ENCODE data around the gene NSD2.
A peak's percentile ranks its signal among the peaks of the same experiment; 100 is the strongest.

Gene NSD2
- 78.9 to 107 (median 83.9) reads per million in 3 donors for total RNA-seq

GRCh38 chr4:1870578-1871443, at the start of gene NSD2:
Gene NSD2 (plus strand): TSS chr4:1871393. CDS start chr4:1900655, 29,262 bp downstream.
- H3K4me1 ChIP-seq (ENCODE audit: control insufficient read depth, insufficient read depth, low read length, poor library complexity, severe bottlenecking): peaks cover 18% of the 10 kb centered on the region
- DNase-seq: peak; percentile 80 to 84 (median 80)
- no peaks in the 10 kb centered on the region for H3K36me3 ChIP-seq (ENCODE audit: control insufficient read depth, insufficient read depth, low read length)
- peak within 1 kb of the TSS; percentile 85 for H3K4me3 ChIP-seq (ENCODE audit: insufficient read depth, low read depth, low read length, poor library complexity, severe bottlenecking)
- H3K27me3 ChIP-seq (replicated peaks; ENCODE audit: control insufficient read depth, insufficient read depth, low read length, poor library complexity, severe bottlenecking): no peaks in the 10 kb centered on the region
- no peaks in the 10 kb centered on the region for H3K9me3 ChIP-seq (ENCODE audit: control insufficient read depth, low read length)
- H3K27ac ChIP-seq (ENCODE audit: insufficient read depth, low read length, poor library complexity, severe bottlenecking): peak within 1 kb of the TSS; percentile 90

DNA sequence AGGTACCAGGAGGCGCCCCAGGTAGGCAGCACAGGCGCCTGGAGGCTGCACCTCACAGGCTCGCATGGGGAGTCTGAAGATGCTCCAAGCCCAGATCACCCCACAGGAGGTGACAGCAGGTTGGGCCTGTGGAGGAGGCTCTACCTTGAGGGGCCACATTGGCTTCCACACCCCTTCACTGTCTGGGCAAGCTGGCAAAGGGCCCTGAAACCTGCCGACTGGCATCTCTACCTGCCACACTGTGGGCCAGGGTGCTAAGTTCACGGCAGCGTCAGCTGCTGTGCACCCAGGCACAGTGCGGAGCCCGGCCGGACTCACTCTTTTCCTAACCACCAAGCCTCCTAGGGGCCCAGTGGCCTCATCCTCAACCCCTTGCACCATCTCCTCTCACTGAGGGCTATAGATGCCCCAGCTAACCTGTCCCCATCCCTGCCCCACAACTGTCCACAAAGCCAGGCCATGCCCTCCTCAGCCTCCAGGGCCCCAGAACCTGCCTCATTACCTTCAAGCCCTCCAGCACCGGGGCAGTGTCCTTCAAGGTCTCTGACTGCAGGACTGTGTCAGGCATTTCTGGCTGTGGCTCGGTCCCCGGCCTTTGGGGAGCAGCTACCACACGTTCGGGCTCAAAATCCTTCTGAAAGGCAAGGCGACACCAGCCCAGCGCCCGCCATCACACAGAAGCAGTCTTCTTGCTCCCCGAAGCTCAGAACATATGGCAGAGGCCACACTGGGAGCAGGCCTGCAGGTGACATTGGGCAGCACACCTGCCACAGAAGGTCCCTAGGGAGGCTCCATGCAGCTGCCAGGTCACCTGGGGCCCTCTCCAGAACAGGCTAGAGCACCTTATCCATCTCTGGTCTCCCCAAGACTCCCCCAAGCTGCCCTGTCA, 49.3 kb upstream of the NSD2 start:
- no peaks in the 10 kb centered on the region for H3K9me3 ChIP-seq (ENCODE audit: control insufficient read depth, low read length)
- H3K27ac ChIP-seq (ENCODE audit: insufficient read depth, low read length, poor library complexity, severe bottlenecking): no peak overlapping the region
- no peaks in the 10 kb centered on the region for H3K27me3 ChIP-seq (replicated peaks; ENCODE audit: control insufficient read depth, insufficient read depth, low read length, poor library complexity, severe bottlenecking)
- H3K36me3 ChIP-seq (ENCODE audit: control insufficient read depth, insufficient read depth, low read length): peaks cover 65% of the 10 kb centered on the region
- no peak for DNase-seq
- no peak overlapping the region for H3K4me3 ChIP-seq (ENCODE audit: insufficient read depth, low read depth, low read length, poor library complexity, severe bottlenecking)
- no peaks in the 10 kb centered on the region for H3K4me1 ChIP-seq (ENCODE audit: control insufficient read depth, insufficient read depth, low read length, poor library complexity, severe bottlenecking)

GRCh38 chr4:1822568-1823544, 48.3 kb upstream of the NSD2 start:
- Histone ChIP-seq H3K4me3 (ENCODE audit: insufficient read depth, low read depth, low read length, poor library complexity, severe bottlenecking) (no peak overlapping the region), H3K36me3 (ENCODE audit: control insufficient read depth, insufficient read depth, low read length) (peaks cover 63% of the 10 kb centered on the region), H3K4me1 (ENCODE audit: control insufficient read depth, insufficient read depth, low read length, poor library complexity, severe bottlenecking) (no peaks in the 10 kb centered on the region), H3K27me3 (replicated peaks; ENCODE audit: control insufficient read depth, insufficient read depth, low read length, poor library complexity, severe bottlenecking) (no peaks in the 10 kb centered on the region), H3K27ac (ENCODE audit: insufficient read depth, low read length, poor library complexity, severe bottlenecking) (no peak overlapping the region), H3K9me3 (ENCODE audit: control insufficient read depth, low read length) (no peaks in the 10 kb centered on the region)
- no peak for DNase-seq

GRCh38 chr4:1823545-1823932, 47.7 kb upstream of the NSD2 start:
- Histone ChIP-seq H3K27me3 (replicated peaks; ENCODE audit: control insufficient read depth, insufficient read depth, low read length, poor library complexity, severe bottlenecking) (no peaks in the 10 kb centered on the region), H3K27ac (ENCODE audit: insufficient read depth, low read length, poor library complexity, severe bottlenecking) (no peak overlapping the region), H3K36me3 (ENCODE audit: control insufficient read depth, insufficient read depth, low read length) (peaks cover 60% of the 10 kb centered on the region), H3K4me3 (ENCODE audit: insufficient read depth, low read depth, low read length, poor library complexity, severe bottlenecking) (no peak overlapping the region), H3K4me1 (ENCODE audit: control insufficient read depth, insufficient read depth, low read length, poor library complexity, severe bottlenecking) (no peaks in the 10 kb centered on the region), H3K9me3 (ENCODE audit: control insufficient read depth, low read length) (no peaks in the 10 kb centered on the region)
- DNase-seq: no peak

DNA sequence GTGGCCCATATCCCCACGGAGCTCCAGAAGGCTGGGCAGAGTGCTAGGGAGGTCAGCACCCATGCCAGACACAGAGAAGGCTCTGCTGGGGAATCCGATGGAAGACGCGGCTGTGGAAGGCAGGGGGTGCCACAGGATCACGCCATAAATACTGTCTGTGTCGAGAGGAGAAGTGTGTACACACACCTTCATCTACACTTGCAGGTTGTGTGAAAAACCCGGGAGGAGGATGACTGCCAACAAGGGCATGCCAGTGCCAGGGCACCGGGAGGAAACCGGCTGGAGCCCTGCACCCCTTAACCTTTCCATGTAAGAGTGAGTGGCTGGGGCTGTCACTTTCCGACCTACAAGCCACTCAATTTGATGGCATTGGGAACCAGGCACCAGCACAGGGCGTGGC, 46.4 kb upstream of the NSD2 start:
- H3K9me3 ChIP-seq (ENCODE audit: control insufficient read depth, low read length): no peaks in the 10 kb centered on the region
- peaks cover 52% of the 10 kb centered on the region for H3K36me3 ChIP-seq (ENCODE audit: control insufficient read depth, insufficient read depth, low read length)
- no peak overlapping the region for H3K27ac ChIP-seq (ENCODE audit: insufficient read depth, low read length, poor library complexity, severe bottlenecking)
- no peak for DNase-seq
- no peaks in the 10 kb centered on the region for H3K27me3 ChIP-seq (replicated peaks; ENCODE audit: control insufficient read depth, insufficient read depth, low read length, poor library complexity, severe bottlenecking)
- no peak overlapping the region for H3K4me3 ChIP-seq (ENCODE audit: insufficient read depth, low read depth, low read length, poor library complexity, severe bottlenecking)
- no peaks in the 10 kb centered on the region for H3K4me1 ChIP-seq (ENCODE audit: control insufficient read depth, insufficient read depth, low read length, poor library complexity, severe bottlenecking)

DNA sequence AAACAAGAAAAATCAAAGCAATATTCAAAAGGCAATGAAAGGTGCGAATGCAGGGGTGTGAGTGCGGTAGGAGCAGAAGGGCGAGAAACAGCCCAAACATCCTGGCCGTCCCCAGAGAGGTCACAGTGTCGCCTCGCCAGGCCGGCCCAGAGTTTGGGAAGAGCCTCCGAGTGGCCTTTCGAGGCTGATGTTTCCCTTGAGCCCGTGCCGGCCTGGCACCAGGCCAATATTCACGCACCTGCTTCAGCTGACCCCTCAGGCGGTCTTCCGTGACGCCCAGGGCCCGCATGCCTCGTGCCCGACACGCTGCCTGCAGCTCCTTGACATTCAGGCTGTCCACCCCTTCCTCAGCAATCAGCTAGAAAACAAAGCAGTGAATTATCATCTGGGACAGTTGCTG, 45.9 kb upstream of the NSD2 start:
- no peaks in the 10 kb centered on the region for H3K9me3 ChIP-seq (ENCODE audit: control insufficient read depth, low read length)

GRCh38 chr4:1826531-1827350, 44.5 kb upstream of the NSD2 start:
- H3K9me3 ChIP-seq (ENCODE audit: control insufficient read depth, low read length): no peaks in the 10 kb centered on the region
- H3K4me1 ChIP-seq (ENCODE audit: control insufficient read depth, insufficient read depth, low read length, poor library complexity, severe bottlenecking): no peaks in the 10 kb centered on the region
- no peak for DNase-seq
- peaks cover 57% of the 10 kb centered on the region for H3K36me3 ChIP-seq (ENCODE audit: control insufficient read depth, insufficient read depth, low read length)
- no peak overlapping the region for H3K27ac ChIP-seq (ENCODE audit: insufficient read depth, low read length, poor library complexity, severe bottlenecking)
- no peak overlapping the region for H3K4me3 ChIP-seq (ENCODE audit: insufficient read depth, low read depth, low read length, poor library complexity, severe bottlenecking)
- H3K27me3 ChIP-seq (replicated peaks; ENCODE audit: control insufficient read depth, insufficient read depth, low read length, poor library complexity, severe bottlenecking): no peaks in the 10 kb centered on the region

More for the DNA sequence above, 45.9 kb upstream of the NSD2 start:
- Histone ChIP-seq H3K27ac (ENCODE audit: insufficient read depth, low read length, poor library complexity, severe bottlenecking) (no peak overlapping the region), H3K36me3 (ENCODE audit: control insufficient read depth, insufficient read depth, low read length) (peaks cover 48% of the 10 kb centered on the region), H3K4me3 (ENCODE audit: insufficient read depth, low read depth, low read length, poor library complexity, severe bottlenecking) (no peak overlapping the region), H3K27me3 (replicated peaks; ENCODE audit: control insufficient read depth, insufficient read depth, low read length, poor library complexity, severe bottlenecking) (no peaks in the 10 kb centered on the region), H3K4me1 (ENCODE audit: control insufficient read depth, insufficient read depth, low read length, poor library complexity, severe bottlenecking) (no peaks in the 10 kb centered on the region)
- no peak for DNase-seq

DNA sequence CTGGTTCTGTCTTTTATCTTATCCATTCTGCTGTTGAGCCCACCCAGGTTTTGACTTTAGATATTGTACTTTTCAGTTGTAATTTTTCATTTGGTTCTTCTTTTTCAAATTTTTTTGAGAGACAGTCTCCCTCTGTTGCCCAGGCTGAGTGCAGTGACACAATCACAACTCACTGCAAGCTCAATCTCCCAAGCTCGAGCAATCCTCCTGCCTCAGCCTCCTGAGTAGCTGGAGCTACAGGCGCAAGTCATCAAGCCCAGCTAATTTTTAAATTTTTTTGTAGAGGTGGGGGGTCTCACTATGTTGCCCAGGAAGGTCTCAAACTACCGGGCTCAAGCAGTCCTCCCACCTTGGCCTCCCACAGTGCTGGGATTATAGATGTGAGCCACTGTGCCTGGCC, 41.0 kb upstream of the NSD2 start:
- peaks cover 63% of the 10 kb centered on the region for H3K36me3 ChIP-seq (ENCODE audit: control insufficient read depth, insufficient read depth, low read length)

More for the DNA sequence above, 41.0 kb upstream of the NSD2 start:
- DNase-seq: no peak
- no peak overlapping the region for H3K4me3 ChIP-seq (ENCODE audit: insufficient read depth, low read depth, low read length, poor library complexity, severe bottlenecking)
- no peak overlapping the region for H3K27ac ChIP-seq (ENCODE audit: insufficient read depth, low read length, poor library complexity, severe bottlenecking)
- H3K9me3 ChIP-seq (ENCODE audit: control insufficient read depth, low read length): no peaks in the 10 kb centered on the region
- no peaks in the 10 kb centered on the region for H3K4me1 ChIP-seq (ENCODE audit: control insufficient read depth, insufficient read depth, low read length, poor library complexity, severe bottlenecking)
- H3K27me3 ChIP-seq (replicated peaks; ENCODE audit: control insufficient read depth, insufficient read depth, low read length, poor library complexity, severe bottlenecking): no peaks in the 10 kb centered on the region
